HG03571 (cell line): Measurements from ENCODE around the gene CDC14B.

ENCODE experiments used
- ATAC-seq: cut with Tn5 transposase; IDR thresholded peaks from one replicate; pipeline ENCODE4 v1.9.1; 2021; ENCODE audit not compliant: unreplicated experiment

The CDC14B gene

GRCh38 chr9:96486386-96487028 lies 133.1 kb downstream of the CDC14B start:
- ATAC-seq, result no peak

GRCh38 chr9:96485280-96485679 lies 134.4 kb downstream of the CDC14B start:
- no peak for ATAC-seq

GRCh38 chr9:96484521-96484931 lies 135.1 kb downstream of the CDC14B start:
- ATAC-seq, result peak; percentile 94

GRCh38 chr9:96483733-96484390 lies 135.8 kb downstream of the CDC14B start:
- ATAC-seq, result no peak

- ATAC-seq, result no peak
These were observed 136.4 kb downstream of the CDC14B start for GRCh38 chr9:96483197-96483596.

- ATAC-seq, result no peak
These were observed 137.2 kb downstream of the CDC14B start for GRCh38 chr9:96482476-96482875.

- ATAC-seq, result no peak
These were observed 138.9 kb downstream of the CDC14B start for GRCh38 chr9:96480736-96481135.

GRCh38 chr9:96478829-96479371 lies 140.7 kb downstream of the CDC14B start:
- ATAC-seq, result peak; percentile 79

- no peak for ATAC-seq
These were observed 143.1 kb downstream of the CDC14B start for GRCh38 chr9:96476591-96476990.

GRCh38 chr9:96476013-96476412 lies 143.6 kb downstream of the CDC14B start:
- ATAC-seq, result no peak

GRCh38 chr9:96467784-96468183 lies 151.9 kb downstream of the CDC14B start:
- ATAC-seq, result no peak

- no peak for ATAC-seq
These were observed 155.2 kb downstream of the CDC14B start for GRCh38 chr9:96464426-96464825.

- ATAC-seq, result no peak
These were observed 157.1 kb downstream of the CDC14B start for GRCh38 chr9:96462541-96462940.

GRCh38 chr9:96461336-96461735 lies 158.3 kb downstream of the CDC14B start:
- no peak for ATAC-seq

GRCh38 chr9:96460882-96461281 lies 158.8 kb downstream of the CDC14B start:
- no peak for ATAC-seq

GRCh38 chr9:96460470-96460869 lies 159.2 kb downstream of the CDC14B start:
- no peak for ATAC-seq

GRCh38 chr9:96459268-96460007 lies 160.2 kb downstream of the CDC14B start:
- ATAC-seq, result no peak

GRCh38 chr9:96458226-96458625 lies 161.4 kb downstream of the CDC14B start:
- no peak for ATAC-seq

GRCh38 chr9:96457266-96457665 lies 162.4 kb downstream of the CDC14B start:
- ATAC-seq, result no peak

GRCh38 chr9:96453625-96454024 lies 166.0 kb downstream of the CDC14B start:
- ATAC-seq, result no peak

- peak; percentile 4 for ATAC-seq
These were observed 168.8 kb downstream of the CDC14B start for GRCh38 chr9:96450613-96451528.
